Measurements from ENCODE around the gene NFATC1. TPM values are rescaled to one million over a fixed set of nuclear protein-coding genes. Genes with fewer than 3 reads are reported as not detected.

The NFATC1 gene
- total RNA-seq, 2 donors from 2014 or later = 27.6 to 40.8 TPM

DNA sequence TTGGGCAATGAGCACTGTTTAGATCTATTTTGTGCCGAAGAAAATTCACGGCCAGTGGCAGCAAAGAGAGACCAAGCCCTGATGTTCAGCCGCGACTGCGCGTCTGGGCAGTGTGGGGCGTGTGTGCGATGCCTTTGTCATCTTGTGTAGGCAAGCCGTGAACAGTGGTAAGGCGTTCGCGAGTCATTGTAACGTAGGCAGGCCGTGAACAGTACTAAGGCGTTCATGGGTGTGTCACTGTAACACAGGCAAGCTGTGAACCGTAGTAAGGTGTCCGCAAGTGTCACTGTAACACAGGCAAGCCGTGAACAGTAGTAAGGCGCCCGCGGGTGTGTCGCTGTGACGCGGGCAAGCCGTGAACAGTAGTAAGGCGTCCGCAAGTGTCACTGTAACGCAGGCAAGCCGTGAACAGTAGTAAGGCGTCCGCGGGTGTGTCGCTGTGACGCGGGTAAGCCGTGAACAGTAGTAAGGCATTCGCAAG, 99.9 kb downstream of the NFATC1 start:
- H3K36me3 ChIP-seq = peaks cover 14% of the 10 kb centered on the region
- ATAC-seq (ENCODE audit: insufficient number of reproducible peaks, low FRiP score, low read depth) (no peak), DNase-seq (ENCODE audit: low spot score) (no peak)
- no peaks in the 10 kb centered on the region for H3K4me1 ChIP-seq (ENCODE audit: control insufficient read depth in 1 of 2, low read depth in 2 of 2)
- H3K9me3 ChIP-seq = peaks cover 11% of the 10 kb centered on the region
- no peak overlapping the region for H3K27ac ChIP-seq
- H3K4me3 ChIP-seq = no peak overlapping the region
- TF ChIP-seq, protein P1, sequence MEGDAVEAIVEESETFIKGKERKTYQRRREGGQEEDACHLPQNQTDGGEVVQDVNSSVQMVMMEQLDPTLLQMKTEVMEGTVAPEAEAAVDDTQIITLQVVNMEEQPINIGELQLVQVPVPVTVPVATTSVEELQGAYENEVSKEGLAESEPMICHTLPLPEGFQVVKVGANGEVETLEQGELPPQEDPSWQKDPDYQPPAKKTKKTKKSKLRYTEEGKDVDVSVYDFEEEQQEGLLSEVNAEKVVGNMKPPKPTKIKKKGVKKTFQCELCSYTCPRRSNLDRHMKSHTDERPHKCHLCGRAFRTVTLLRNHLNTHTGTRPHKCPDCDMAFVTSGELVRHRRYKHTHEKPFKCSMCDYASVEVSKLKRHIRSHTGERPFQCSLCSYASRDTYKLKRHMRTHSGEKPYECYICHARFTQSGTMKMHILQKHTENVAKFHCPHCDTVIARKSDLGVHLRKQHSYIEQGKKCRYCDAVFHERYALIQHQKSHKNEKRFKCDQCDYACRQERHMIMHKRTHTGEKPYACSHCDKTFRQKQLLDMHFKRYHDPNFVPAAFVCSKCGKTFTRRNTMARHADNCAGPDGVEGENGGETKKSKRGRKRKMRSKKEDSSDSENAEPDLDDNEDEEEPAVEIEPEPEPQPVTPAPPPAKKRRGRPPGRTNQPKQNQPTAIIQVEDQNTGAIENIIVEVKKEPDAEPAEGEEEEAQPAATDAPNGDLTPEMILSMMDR (IDR thresholded peaks at IDR 0.05) = no peak
- H3K27me3 ChIP-seq (replicated peaks; ENCODE audit: insufficient read depth) = no peaks in the 10 kb centered on the region

DNA sequence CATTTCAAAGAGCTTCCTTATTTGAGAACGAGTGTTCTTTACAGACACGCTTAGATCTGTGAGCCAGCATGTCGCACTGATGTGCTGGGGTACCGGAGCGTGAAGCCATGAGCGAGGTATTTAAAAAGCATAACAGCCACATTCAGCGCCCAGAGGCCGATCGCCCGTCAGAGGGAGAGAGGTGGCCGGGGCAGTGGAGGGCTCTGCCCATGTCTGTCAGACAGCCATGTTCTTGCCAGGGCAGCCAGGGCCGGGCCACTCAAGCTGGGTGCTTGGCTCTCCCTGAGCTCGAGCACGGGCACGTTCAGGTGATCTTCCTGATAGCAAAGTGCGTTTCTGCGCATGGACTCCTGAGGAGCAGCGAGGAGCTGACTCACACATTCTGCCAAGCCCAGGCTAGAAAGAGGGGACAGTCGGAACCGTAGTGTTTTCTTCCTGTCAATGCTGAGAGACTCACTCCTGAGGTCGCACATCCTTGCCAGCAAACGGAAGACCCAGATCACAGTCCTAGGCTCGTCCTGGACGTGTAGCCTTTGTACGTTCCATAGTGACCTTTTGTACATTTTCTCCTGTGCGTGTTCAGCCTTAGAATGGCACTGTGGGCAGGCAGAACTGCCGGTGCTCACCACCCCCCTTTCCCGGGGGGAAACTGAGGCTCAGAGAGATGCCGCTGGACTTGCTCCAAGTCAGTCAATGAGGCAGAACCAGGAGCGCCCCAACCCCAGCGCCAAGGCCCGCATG, 100.7 kb downstream of the NFATC1 start:
- no peak for ATAC-seq (ENCODE audit: insufficient number of reproducible peaks, low FRiP score, low read depth)
- Histone ChIP-seq H3K27ac (no peak overlapping the region), H3K4me3 (no peak overlapping the region), H3K9me3 (peaks cover 11% of the 10 kb centered on the region), H3K27me3 (replicated peaks; ENCODE audit: insufficient read depth) (no peaks in the 10 kb centered on the region), H3K4me1 (ENCODE audit: control insufficient read depth in 1 of 2, low read depth in 2 of 2) (no peaks in the 10 kb centered on the region), H3K36me3 (peaks cover 14% of the 10 kb centered on the region)
- TF ChIP-seq, protein P1 (IDR thresholded peaks at IDR 0.05) = no peak
- DNase-seq (ENCODE audit: low spot score) = no peak

DNA sequence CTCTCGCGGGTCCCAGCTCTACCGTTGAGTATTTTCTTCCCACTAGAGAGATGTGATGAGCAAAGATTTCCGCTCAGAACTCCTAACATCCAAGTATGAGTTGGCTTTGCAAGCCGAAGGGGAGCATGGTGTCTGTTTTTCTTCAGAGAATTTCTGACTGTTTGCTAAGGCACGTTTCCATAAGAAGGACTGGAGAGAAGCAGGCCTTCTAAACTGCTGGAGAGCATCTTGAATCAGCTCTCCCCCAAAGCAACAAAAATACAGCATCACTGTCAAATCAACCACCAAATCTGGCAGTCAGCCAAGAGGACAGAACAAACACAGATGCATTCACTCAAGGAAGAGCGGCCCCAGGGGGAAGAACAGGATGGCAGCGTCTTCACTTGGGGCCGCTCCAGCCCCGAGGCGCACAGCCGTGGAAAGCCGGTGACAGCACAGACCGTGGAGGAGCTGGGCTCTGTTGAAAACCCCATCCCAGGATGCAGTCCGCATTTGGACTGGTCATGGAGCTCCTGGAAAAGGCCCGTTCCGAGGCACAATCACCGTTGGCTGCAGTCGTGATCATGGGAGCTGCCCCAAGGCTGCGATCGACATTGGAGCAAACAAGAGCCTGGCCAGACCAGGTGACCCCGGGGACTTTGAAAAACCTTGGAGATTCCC, 101.4 kb downstream of the NFATC1 start:
- TF ChIP-seq, protein P1 (IDR thresholded peaks at IDR 0.05) = no peak

DNA sequence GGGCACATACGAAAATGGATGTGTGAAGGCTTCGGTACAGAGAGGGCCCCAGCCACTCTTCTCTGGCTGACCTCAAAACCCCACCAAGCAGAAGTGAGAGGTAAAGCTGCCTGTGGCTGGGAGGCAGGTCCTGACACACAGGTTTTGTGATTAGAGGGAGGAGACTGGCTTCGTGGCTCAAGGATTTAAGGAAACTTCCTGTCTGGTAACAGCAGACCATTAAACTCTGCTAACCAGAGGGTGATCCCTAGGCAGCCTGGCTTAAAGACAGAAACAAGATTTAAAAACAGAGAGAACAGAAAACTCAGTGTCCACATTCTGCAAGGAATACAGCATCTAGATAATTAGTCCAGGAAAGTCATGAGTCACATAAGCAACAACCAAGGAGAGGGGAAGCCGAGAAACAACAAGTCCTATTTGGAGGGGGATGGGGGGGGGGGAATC, 101.9 kb downstream of the NFATC1 start:
- TF ChIP-seq, protein P1 (IDR thresholded peaks at IDR 0.05) = no peak
- no peaks in the 10 kb centered on the region for H3K27me3 ChIP-seq (replicated peaks; ENCODE audit: insufficient read depth)
- DNase-seq (ENCODE audit: low spot score) (no peak), ATAC-seq (ENCODE audit: insufficient number of reproducible peaks, low FRiP score, low read depth) (no peak)
- no peak overlapping the region for H3K27ac ChIP-seq
- H3K4me3 ChIP-seq = no peak overlapping the region
- H3K4me1 ChIP-seq (ENCODE audit: control insufficient read depth in 1 of 2, low read depth in 2 of 2) = no peaks in the 10 kb centered on the region
- H3K36me3 ChIP-seq = peaks cover 14% of the 10 kb centered on the region
- H3K9me3 ChIP-seq = peaks cover 11% of the 10 kb centered on the region

More for the DNA sequence above, 101.4 kb downstream of the NFATC1 start:
- H3K9me3 ChIP-seq = peaks cover 11% of the 10 kb centered on the region
- H3K4me3 ChIP-seq = no peak overlapping the region
- H3K27me3 ChIP-seq (replicated peaks; ENCODE audit: insufficient read depth) = no peaks in the 10 kb centered on the region
- no peak for ATAC-seq (ENCODE audit: insufficient number of reproducible peaks, low FRiP score, low read depth)
- peaks cover 14% of the 10 kb centered on the region for H3K36me3 ChIP-seq
- DNase-seq (ENCODE audit: low spot score) = no peak
- H3K27ac ChIP-seq = no peak overlapping the region
- no peaks in the 10 kb centered on the region for H3K4me1 ChIP-seq (ENCODE audit: control insufficient read depth in 1 of 2, low read depth in 2 of 2)

DNA sequence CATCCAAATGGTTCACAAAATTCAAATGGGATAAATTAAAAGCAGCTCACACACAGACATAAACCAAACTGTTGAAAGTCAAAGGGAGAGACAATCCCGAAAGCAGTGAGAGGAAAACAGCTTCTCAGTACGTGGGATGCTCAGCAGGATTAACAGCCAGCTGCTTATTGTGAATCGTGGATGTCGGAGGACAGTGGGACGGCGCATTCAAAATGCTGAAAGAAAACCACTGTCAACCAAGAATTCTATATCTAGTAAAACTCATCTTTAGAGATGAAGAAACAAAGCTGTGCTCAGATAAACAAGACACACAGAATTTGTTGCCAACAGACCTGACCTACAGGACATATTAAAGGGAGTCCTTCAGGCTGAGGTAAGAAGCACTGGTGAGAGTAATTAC, 102.9 kb downstream of the NFATC1 start:
- Histone ChIP-seq H3K36me3 (peaks cover 12% of the 10 kb centered on the region), H3K27me3 (replicated peaks; ENCODE audit: insufficient read depth) (no peaks in the 10 kb centered on the region), H3K27ac (no peak overlapping the region), H3K4me3 (no peak overlapping the region), H3K9me3 (peaks cover 11% of the 10 kb centered on the region), H3K4me1 (ENCODE audit: control insufficient read depth in 1 of 2, low read depth in 2 of 2) (no peaks in the 10 kb centered on the region)
- ATAC-seq (ENCODE audit: insufficient number of reproducible peaks, low FRiP score, low read depth) (no peak), DNase-seq (ENCODE audit: low spot score) (no peak)
- TF ChIP-seq, protein P1 (IDR thresholded peaks at IDR 0.05) = no peak
